ENCODE measurements around the gene TIAM1. TPM values are rescaled to one million over a fixed set of nuclear protein-coding genes. Genes with fewer than 3 reads are reported as not detected.

TIAM1 gene
- total RNA-seq, 1 donor from 2014 or later, result 16.7 TPM

GRCh38 chr21:31140676-31141075, 203.4 kb downstream of the TIAM1 start:
- no peak overlapping the region for H3K27ac Mint-ChIP-seq (ENCODE audit: unreplicated experiment)
- TF ChIP-seq CTCF (IDR thresholded peaks at IDR 0.05), result no peak
- H3K27me3 Mint-ChIP-seq (ENCODE audit: unreplicated experiment), result no peaks in the 10 kb centered on the region
- no peak for DNase-seq (ENCODE audit: extremely low spot score, unreplicated experiment)
- peaks cover 2% of the 10 kb centered on the region for H3K36me3 Mint-ChIP-seq (ENCODE audit: unreplicated experiment)
- H3K4me3 Mint-ChIP-seq (ENCODE audit: unreplicated experiment), result no peak overlapping the region
- H3K9me3 Mint-ChIP-seq (ENCODE audit: unreplicated experiment), result no peaks in the 10 kb centered on the region
- peaks cover 2% of the 10 kb centered on the region for H3K4me1 Mint-ChIP-seq (ENCODE audit: unreplicated experiment)

- H3K27me3 Mint-ChIP-seq (ENCODE audit: unreplicated experiment), result no peaks in the 10 kb centered on the region
These were observed 204.0 kb downstream of the TIAM1 start for GRCh38 chr21:31140025-31140424.

GRCh38 chr21:31137960-31138359, 206.1 kb downstream of the TIAM1 start:
- Mint-ChIP-seq H3K36me3 (ENCODE audit: unreplicated experiment) (peaks cover 4% of the 10 kb centered on the region), H3K4me3 (ENCODE audit: unreplicated experiment) (no peak overlapping the region), H3K27me3 (ENCODE audit: unreplicated experiment) (no peaks in the 10 kb centered on the region), H3K4me1 (ENCODE audit: unreplicated experiment) (peaks cover 2% of the 10 kb centered on the region), H3K27ac (ENCODE audit: unreplicated experiment) (no peak overlapping the region), H3K9me3 (ENCODE audit: unreplicated experiment) (no peaks in the 10 kb centered on the region)
- TF ChIP-seq CTCF (IDR thresholded peaks at IDR 0.05), result no peak
- DNase-seq (ENCODE audit: extremely low spot score, unreplicated experiment), result no peak

More at GRCh38 chr21:31140025-31140424, 204.0 kb downstream of the TIAM1 start:
- no peak overlapping the region for H3K27ac Mint-ChIP-seq (ENCODE audit: unreplicated experiment)
- H3K4me1 Mint-ChIP-seq (ENCODE audit: unreplicated experiment), result peaks cover 2% of the 10 kb centered on the region
- no peak for DNase-seq (ENCODE audit: extremely low spot score, unreplicated experiment)
- H3K36me3 Mint-ChIP-seq (ENCODE audit: unreplicated experiment), result peaks cover 2% of the 10 kb centered on the region
- no peak for TF ChIP-seq CTCF (IDR thresholded peaks at IDR 0.05)
- no peaks in the 10 kb centered on the region for H3K9me3 Mint-ChIP-seq (ENCODE audit: unreplicated experiment)
- no peak overlapping the region for H3K4me3 Mint-ChIP-seq (ENCODE audit: unreplicated experiment)

GRCh38 chr21:31136891-31137290, 207.2 kb downstream of the TIAM1 start:
- H3K9me3 Mint-ChIP-seq (ENCODE audit: unreplicated experiment), result no peaks in the 10 kb centered on the region
- no peak for DNase-seq (ENCODE audit: extremely low spot score, unreplicated experiment)
- H3K27ac Mint-ChIP-seq (ENCODE audit: unreplicated experiment), result no peak overlapping the region
- H3K4me1 Mint-ChIP-seq (ENCODE audit: unreplicated experiment), result no peaks in the 10 kb centered on the region
- no peaks in the 10 kb centered on the region for H3K27me3 Mint-ChIP-seq (ENCODE audit: unreplicated experiment)
- H3K4me3 Mint-ChIP-seq (ENCODE audit: unreplicated experiment), result no peak overlapping the region
- no peak for TF ChIP-seq CTCF (IDR thresholded peaks at IDR 0.05)
- peaks cover 4% of the 10 kb centered on the region for H3K36me3 Mint-ChIP-seq (ENCODE audit: unreplicated experiment)

GRCh38 chr21:31135531-31136184, 208.4 kb downstream of the TIAM1 start:
- no peak overlapping the region for H3K27ac Mint-ChIP-seq (ENCODE audit: unreplicated experiment)
- H3K9me3 Mint-ChIP-seq (ENCODE audit: unreplicated experiment), result no peaks in the 10 kb centered on the region
- peaks cover 4% of the 10 kb centered on the region for H3K36me3 Mint-ChIP-seq (ENCODE audit: unreplicated experiment)

More at GRCh38 chr21:31135531-31136184, 208.4 kb downstream of the TIAM1 start:
- Mint-ChIP-seq H3K4me3 (ENCODE audit: unreplicated experiment) (no peak overlapping the region), H3K4me1 (ENCODE audit: unreplicated experiment) (no peaks in the 10 kb centered on the region), H3K27me3 (ENCODE audit: unreplicated experiment) (no peaks in the 10 kb centered on the region)
- no peak for DNase-seq (ENCODE audit: extremely low spot score, unreplicated experiment)
- no peak for TF ChIP-seq CTCF (IDR thresholded peaks at IDR 0.05)
